ENCODE results near the gene OIT3.

Gene OIT3

GRCh38 chr10:72924351-72924750, 30.8 kb downstream of the OIT3 start:
- Histone ChIP-seq H3K4me3 (ENCODE audit: low read length) (no peak overlapping the region), H3K27ac (ENCODE audit: low read depth, low read length) (no peak overlapping the region), H3K4me1 (ENCODE audit: insufficient read depth, low read length) (no peaks in the 10 kb centered on the region), H3K27me3 (ENCODE audit: insufficient read depth, low read length) (no peaks in the 10 kb centered on the region), H3K9ac (ENCODE audit: low read depth, low read length) (no peak overlapping the region), H3K9me3 (ENCODE audit: insufficient read depth, low read depth, low read length) (peaks cover 4% of the 10 kb centered on the region; the same call in 1 of the 2 replicates), H3K36me3 (ENCODE audit: insufficient read depth, low read length) (no peaks in the 10 kb centered on the region)
- 94% methylated on average over 13 of the region's 13 CpGs for WGBS

- WGBS: 88% methylated on average over 3 of the region's 3 CpGs
- Histone ChIP-seq H3K4me3 (ENCODE audit: low read length) (no peak overlapping the region), H3K27ac (ENCODE audit: low read depth, low read length) (no peak overlapping the region), H3K9ac (ENCODE audit: low read depth, low read length) (no peak overlapping the region), H3K4me1 (ENCODE audit: insufficient read depth, low read length) (no peaks in the 10 kb centered on the region), H3K27me3 (ENCODE audit: insufficient read depth, low read length) (no peaks in the 10 kb centered on the region), H3K9me3 (ENCODE audit: insufficient read depth, low read depth, low read length) (peaks cover 4% of the 10 kb centered on the region; the same call in 1 of the 2 replicates), H3K36me3 (ENCODE audit: insufficient read depth, low read length) (no peaks in the 10 kb centered on the region)
Measured at GRCh38 chr10:72925951-72926465, 32.5 kb downstream of the OIT3 start.

GRCh38 chr10:72927485-72927884, 33.9 kb downstream of the OIT3 start:
- H3K4me3 ChIP-seq (ENCODE audit: low read length): no peak overlapping the region
- no peak overlapping the region for H3K9ac ChIP-seq (ENCODE audit: low read depth, low read length)
- H3K4me1 ChIP-seq (ENCODE audit: insufficient read depth, low read length): no peaks in the 10 kb centered on the region
- no peak overlapping the region for H3K27ac ChIP-seq (ENCODE audit: low read depth, low read length)
- H3K36me3 ChIP-seq (ENCODE audit: insufficient read depth, low read length): no peaks in the 10 kb centered on the region
- 92% methylated on average over 5 of the region's 5 CpGs for WGBS
- H3K27me3 ChIP-seq (ENCODE audit: insufficient read depth, low read length): no peaks in the 10 kb centered on the region
- H3K9me3 ChIP-seq (ENCODE audit: insufficient read depth, low read depth, low read length): no peaks in the 10 kb centered on the region

GRCh38 chr10:72928798-72929197, 35.3 kb downstream of the OIT3 start:
- no peaks in the 10 kb centered on the region for H3K9me3 ChIP-seq (ENCODE audit: insufficient read depth, low read depth, low read length)
- no peak overlapping the region for H3K9ac ChIP-seq (ENCODE audit: low read depth, low read length)
- H3K4me3 ChIP-seq (ENCODE audit: low read length): no peak overlapping the region
- H3K27me3 ChIP-seq (ENCODE audit: insufficient read depth, low read length): no peaks in the 10 kb centered on the region
- H3K36me3 ChIP-seq (ENCODE audit: insufficient read depth, low read length): no peaks in the 10 kb centered on the region
- H3K27ac ChIP-seq (ENCODE audit: low read depth, low read length): no peak overlapping the region
- H3K4me1 ChIP-seq (ENCODE audit: insufficient read depth, low read length): no peaks in the 10 kb centered on the region
- 94% methylated on average over 5 of the region's 5 CpGs for WGBS

- Histone ChIP-seq H3K4me1 (ENCODE audit: insufficient read depth, low read length) (no peaks in the 10 kb centered on the region), H3K36me3 (ENCODE audit: insufficient read depth, low read length) (no peaks in the 10 kb centered on the region), H3K9ac (ENCODE audit: low read depth, low read length) (no peak overlapping the region), H3K9me3 (ENCODE audit: insufficient read depth, low read depth, low read length) (no peaks in the 10 kb centered on the region), H3K4me3 (ENCODE audit: low read length) (no peak overlapping the region), H3K27me3 (ENCODE audit: insufficient read depth, low read length) (no peaks in the 10 kb centered on the region), H3K27ac (ENCODE audit: low read depth, low read length) (no peak overlapping the region)
- 90% methylated on average over 2 of the region's 2 CpGs for WGBS
Measured at GRCh38 chr10:72930276-72930675, 36.7 kb downstream of the OIT3 start.

GRCh38 chr10:72932259-72933015, 38.9 kb downstream of the OIT3 start:
- no peaks in the 10 kb centered on the region for H3K9me3 ChIP-seq (ENCODE audit: insufficient read depth, low read depth, low read length)
- no peak overlapping the region for H3K9ac ChIP-seq (ENCODE audit: low read depth, low read length)
- 94% methylated on average over 20 of the region's 20 CpGs for WGBS
- H3K27ac ChIP-seq (ENCODE audit: low read depth, low read length): no peak overlapping the region
- H3K27me3 ChIP-seq (ENCODE audit: insufficient read depth, low read length): no peaks in the 10 kb centered on the region
- no peaks in the 10 kb centered on the region for H3K4me1 ChIP-seq (ENCODE audit: insufficient read depth, low read length)
- no peak overlapping the region for H3K4me3 ChIP-seq (ENCODE audit: low read length)
- no peaks in the 10 kb centered on the region for H3K36me3 ChIP-seq (ENCODE audit: insufficient read depth, low read length)

- H3K27me3 ChIP-seq (ENCODE audit: insufficient read depth, low read length): no peaks in the 10 kb centered on the region
- H3K4me1 ChIP-seq (ENCODE audit: insufficient read depth, low read length): no peaks in the 10 kb centered on the region
- H3K9me3 ChIP-seq (ENCODE audit: insufficient read depth, low read depth, low read length): no peaks in the 10 kb centered on the region
- no peak overlapping the region for H3K9ac ChIP-seq (ENCODE audit: low read depth, low read length)
- no peak overlapping the region for H3K4me3 ChIP-seq (ENCODE audit: low read length)
- H3K36me3 ChIP-seq (ENCODE audit: insufficient read depth, low read length): no peaks in the 10 kb centered on the region
- 96% methylated on average over 6 of the region's 6 CpGs for WGBS
- no peak overlapping the region for H3K27ac ChIP-seq (ENCODE audit: low read depth, low read length)
Measured at GRCh38 chr10:72935361-72935760, 41.8 kb downstream of the OIT3 start.

GRCh38 chr10:72943498-72944234, 50.1 kb downstream of the OIT3 start:
- WGBS: 100% methylated on average over 1 of the region's 2 CpGs
- H3K9me3 ChIP-seq (ENCODE audit: insufficient read depth, low read depth, low read length): no peaks in the 10 kb centered on the region
- H3K9ac ChIP-seq (ENCODE audit: low read depth, low read length): no peak overlapping the region

GRCh38 chr10:72946963-72947362, 53.4 kb downstream of the OIT3 start:
- no peaks in the 10 kb centered on the region for H3K9me3 ChIP-seq (ENCODE audit: insufficient read depth, low read depth, low read length)
- no peaks in the 10 kb centered on the region for H3K27me3 ChIP-seq (ENCODE audit: insufficient read depth, low read length)
- H3K4me3 ChIP-seq (ENCODE audit: low read length): no peak overlapping the region
- no peak overlapping the region for H3K27ac ChIP-seq (ENCODE audit: low read depth, low read length)
- H3K36me3 ChIP-seq (ENCODE audit: insufficient read depth, low read length): no peaks in the 10 kb centered on the region
- 100% methylated on average over 1 of the region's 1 CpG for WGBS
- H3K9ac ChIP-seq (ENCODE audit: low read depth, low read length): no peak overlapping the region
- no peaks in the 10 kb centered on the region for H3K4me1 ChIP-seq (ENCODE audit: insufficient read depth, low read length)

More at GRCh38 chr10:72943498-72944234, 50.1 kb downstream of the OIT3 start:
- Histone ChIP-seq H3K4me1 (ENCODE audit: insufficient read depth, low read length) (no peaks in the 10 kb centered on the region), H3K36me3 (ENCODE audit: insufficient read depth, low read length) (no peaks in the 10 kb centered on the region), H3K4me3 (ENCODE audit: low read length) (no peak overlapping the region), H3K27me3 (ENCODE audit: insufficient read depth, low read length) (no peaks in the 10 kb centered on the region), H3K27ac (ENCODE audit: low read depth, low read length) (no peak overlapping the region)

- Histone ChIP-seq H3K9ac (ENCODE audit: low read depth, low read length) (no peak overlapping the region), H3K9me3 (ENCODE audit: insufficient read depth, low read depth, low read length) (no peaks in the 10 kb centered on the region), H3K36me3 (ENCODE audit: insufficient read depth, low read length) (no peaks in the 10 kb centered on the region), H3K4me1 (ENCODE audit: insufficient read depth, low read length) (peaks cover 11% of the 10 kb centered on the region), H3K27ac (ENCODE audit: low read depth, low read length) (no peak overlapping the region), H3K4me3 (ENCODE audit: low read length) (no peak overlapping the region), H3K27me3 (ENCODE audit: insufficient read depth, low read length) (no peaks in the 10 kb centered on the region)
- WGBS: 55% methylated on average over 6 of the region's 6 CpGs
Measured at GRCh38 chr10:72948762-72949161, 55.2 kb downstream of the OIT3 start.

GRCh38 chr10:72951760-72952159, 58.2 kb downstream of the OIT3 start:
- 95% methylated on average over 3 of the region's 3 CpGs for WGBS
- H3K9me3 ChIP-seq (ENCODE audit: insufficient read depth, low read depth, low read length): no peaks in the 10 kb centered on the region
- no peak overlapping the region for H3K9ac ChIP-seq (ENCODE audit: low read depth, low read length)
- H3K27me3 ChIP-seq (ENCODE audit: insufficient read depth, low read length): no peaks in the 10 kb centered on the region
- no peak overlapping the region for H3K27ac ChIP-seq (ENCODE audit: low read depth, low read length)
- peaks cover 24% of the 10 kb centered on the region for H3K4me1 ChIP-seq (ENCODE audit: insufficient read depth, low read length)
- H3K4me3 ChIP-seq (ENCODE audit: low read length): no peak overlapping the region
- H3K36me3 ChIP-seq (ENCODE audit: insufficient read depth, low read length): no peaks in the 10 kb centered on the region

Measured in HUES64 (cell line).